ENCODE results near the gene IL2RG.

Gene IL2RG

DNA sequence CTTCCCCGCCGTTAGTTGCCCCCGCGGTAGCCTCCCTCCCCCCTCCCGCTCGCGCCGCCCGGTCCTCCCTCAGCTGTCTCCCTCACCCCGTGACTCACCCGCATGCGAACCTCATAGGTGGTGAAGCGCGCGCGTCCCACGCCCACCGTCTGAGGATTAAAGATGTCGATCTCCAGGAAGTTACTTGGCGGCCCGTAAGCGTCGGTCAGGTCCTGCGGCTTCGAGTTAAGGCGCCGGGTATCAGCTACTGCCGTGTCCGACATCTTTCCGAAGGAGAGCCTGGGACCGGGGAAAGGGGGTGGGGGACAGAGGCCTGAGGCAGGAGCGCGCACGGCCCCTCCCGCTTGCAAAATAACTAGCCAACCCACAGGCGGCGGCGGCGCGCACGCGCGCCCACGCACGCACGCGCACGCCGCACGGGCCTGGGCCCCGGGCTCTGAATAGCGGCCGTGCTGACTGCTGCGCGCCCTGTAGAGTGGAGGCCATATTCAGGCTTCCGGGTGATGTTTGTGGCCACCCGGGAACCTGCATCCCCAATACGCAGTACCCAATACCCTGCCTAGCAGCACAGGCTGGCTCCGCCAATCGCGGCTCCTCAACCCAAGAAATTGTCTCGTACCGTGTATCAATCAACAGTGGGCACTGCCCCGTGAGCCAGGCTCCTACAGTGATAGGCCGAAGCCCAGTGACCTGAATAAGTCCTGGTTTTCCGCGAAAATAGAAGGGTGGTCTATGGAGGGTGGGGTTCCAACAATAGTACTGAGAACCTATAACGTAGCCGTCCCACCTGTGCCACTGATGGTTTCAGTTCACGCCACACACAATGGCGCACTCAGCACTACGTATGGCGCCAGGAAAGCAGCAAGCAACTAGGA is 43.1 kb downstream of the IL2RG start, which contains the start of gene SNX12:
SNX12 (minus strand) TSS at position 291 of the 875 bp plus-strand sequence; CDS start at position 263, 28 bp downstream.
- DNase-seq (ENCODE audit: low spot score) = peak; percentile 89

DNA sequence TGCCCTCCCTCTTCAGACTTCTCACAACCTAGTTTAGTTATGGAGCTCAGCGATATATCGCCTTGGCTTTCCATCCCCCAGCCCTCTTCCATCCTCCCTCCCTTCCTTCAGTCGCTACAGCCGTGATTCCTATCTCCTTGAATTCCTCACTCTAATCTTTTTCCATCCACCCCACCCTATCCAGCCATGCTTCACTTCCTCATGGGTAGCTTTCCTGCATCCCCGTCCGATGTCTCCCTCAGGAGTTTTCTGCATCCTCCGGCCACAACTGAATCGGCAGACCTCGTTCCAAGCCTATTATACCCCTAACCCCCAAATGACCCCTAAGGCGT is 43.7 kb downstream of the IL2RG start:
- no peak for DNase-seq (ENCODE audit: low spot score)

DNA sequence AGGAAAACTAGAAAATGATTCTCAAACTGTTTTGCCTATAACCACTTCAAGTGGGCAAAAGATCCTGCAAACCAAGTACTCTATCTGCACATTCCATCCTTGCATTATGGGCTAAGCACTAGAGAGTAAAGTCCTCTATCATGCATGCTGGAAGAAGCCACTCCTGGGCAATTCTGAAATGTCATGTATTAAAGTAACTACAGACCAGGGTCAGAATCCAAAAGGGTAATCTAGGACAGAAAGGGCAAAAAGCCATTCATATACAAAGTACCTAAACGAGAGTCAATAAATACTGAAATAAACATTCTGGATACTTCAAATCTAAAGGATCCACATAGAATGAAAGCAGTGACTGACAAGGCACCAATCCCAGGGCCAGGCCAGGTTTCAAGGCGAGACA is 44.3 kb downstream of the IL2RG start:
- DNase-seq (ENCODE audit: low spot score) = no peak

DNA sequence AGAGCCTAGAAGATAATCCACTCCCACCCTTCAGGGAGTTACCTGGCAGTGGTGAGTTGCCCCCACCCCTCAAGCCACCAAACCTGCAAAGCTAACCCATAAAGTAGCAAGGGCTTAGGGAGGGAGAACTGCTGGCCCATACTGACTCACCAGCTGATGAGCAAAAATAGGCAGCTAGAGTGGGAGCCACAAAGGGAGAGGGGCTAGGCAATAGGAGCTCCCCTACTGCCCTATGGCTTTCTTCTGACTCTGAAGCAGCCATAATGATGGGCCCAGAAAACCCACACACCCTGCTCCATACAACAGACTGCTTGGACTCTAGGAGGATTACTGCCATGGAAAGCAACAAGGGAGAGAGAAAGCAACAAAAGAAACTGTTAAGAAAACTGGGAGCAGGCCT is 51.2 kb downstream of the IL2RG start:
- no peak for DNase-seq (ENCODE audit: low spot score)

DNA sequence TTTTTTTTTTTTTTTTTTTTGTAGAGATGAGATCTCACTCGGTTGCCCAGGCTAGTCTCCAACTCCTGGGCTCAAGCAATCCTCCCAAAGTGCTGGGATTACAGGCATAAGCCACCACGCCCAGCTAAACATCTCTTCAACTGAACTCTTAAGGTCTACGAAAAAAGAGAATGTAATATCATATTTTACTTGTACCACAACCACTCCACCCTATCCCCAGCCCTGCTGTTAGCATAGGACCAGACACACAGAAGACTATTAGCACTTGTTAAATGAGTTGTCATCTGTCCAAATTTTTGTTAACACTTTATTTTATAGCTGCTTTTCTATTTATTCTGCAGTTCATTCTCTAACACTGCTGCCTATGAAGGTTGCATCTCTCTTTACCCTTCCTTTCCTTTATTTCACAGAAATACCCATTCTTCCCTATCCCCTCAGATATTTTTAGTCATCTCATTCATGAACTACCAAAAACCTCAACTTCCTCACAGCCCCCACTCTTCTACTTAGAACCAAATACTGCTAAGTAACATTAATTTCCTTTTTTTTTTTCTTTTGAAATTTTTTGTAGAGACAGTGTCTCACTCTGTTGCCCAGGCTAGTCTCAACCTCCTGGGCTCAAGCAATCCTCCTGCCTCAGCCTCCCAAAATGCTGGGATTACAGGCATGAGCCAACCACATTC is 53.4 kb downstream of the IL2RG start:
- DNase-seq (ENCODE audit: low spot score) = no peak
